Thyroid gland (tissue), 4 donors: ENCODE measurements around the gene PAQR3. TPM values are rescaled to one million over a fixed set of nuclear protein-coding genes. Genes with fewer than 3 reads are reported as not detected.
"Not testable (repeated sequence)": the region's sequence is repeated elsewhere in the genome, so short reads cannot be mapped to it uniquely, and the experiment has no call there.

Source experiments
- DNase-seq, 2 donors: peaks; one replicate each; pipeline ENCODE4 v3.0.0-alpha.2; 2019
- H3K27ac ChIP-seq, 3 donors: fragments of 200-600 bp; sonication (generic); 1 replicate in 2 of 3; 2 replicates in 1 of 3; pipeline ENCODE4 v1.5.1; 2016 to 2019; ENCODE audit warnings: mild to moderate bottlenecking in 1 of 3, moderate library complexity in 1 of 3
- H3K27me3 ChIP-seq: fragments of 200-600 bp; sonication (generic); one replicate; pipeline ENCODE4 v1.5.1; 2019
- H3K36me3 ChIP-seq, 2 donors: fragments of 200-600 bp; sonication (generic); one replicate each; pipeline ENCODE4 v1.5.1; 2016 to 2019
- H3K4me1 ChIP-seq, 2 donors: fragments of 200-600 bp; sonication (generic); one replicate each; pipeline ENCODE4 v1.5.1; 2017 to 2019
- H3K4me3 ChIP-seq, 3 donors: fragments of 200-600 bp; sonication (generic); replicated peaks in 1 of 3; 1 replicate in 2 of 3; 2 replicates in 1 of 3; pipeline ENCODE4 v1.5.1; 2016; ENCODE audit warnings: mild to moderate bottlenecking in 1 of 3
- H3K9me3 ChIP-seq: fragments of 200-600 bp; sonication (generic); one replicate; pipeline ENCODE4 v1.5.1; 2017
- POLR2A ChIP-seq, 2 donors: fragments of 450-650 bp; IDR thresholded peaks; one replicate each; pipeline ENCODE4 v1.6.1; 2017; ENCODE audit warnings: antibody characterized with exemption in 2 of 2, mild to moderate bottlenecking in 2 of 2, moderate library complexity in 1 of 2
- WGBS, 2 donors: methylation state at CpG; one replicate each; pipeline ENCODE4 v1.1.5; 2017; 5-methylcytosine and 5-hydroxymethylcytosine counted together
- intact Hi-C: fragments of 100-400 bp; cut with DNase I; formaldehyde crosslinking; loops from one replicate; pipeline ENCODE4 v1.15.1; 2023
- total RNA-seq, 4 donors: library from RNA; depleted of rRNA; stranded (reverse); fragments of >200 nt; gene quantifications; one replicate each; pipeline ENCODE4 v1.2.3, GENCODE V29; 2016
- TF ChIP-seq, protein P1 (sequence below), 6 experiments: fragments of 200-600 bp in 3 of 6; fragments of 450-650 bp in 3 of 6; sonication (generic) in 3 of 6; IDR thresholded peaks; one replicate each; pipeline ENCODE4 v1.5.1; 2016 to 2019; ENCODE audit warnings: antibody characterized with exemption in 6 of 6, mild to moderate bottlenecking in 2 of 6, inconsistent platforms in 1 of 6, moderate library complexity in 1 of 6

Gene PAQR3
- total RNA-seq, 4 donors from 2014 or later = 12.5 to 18.8 (median 15.2) TPM

DNA sequence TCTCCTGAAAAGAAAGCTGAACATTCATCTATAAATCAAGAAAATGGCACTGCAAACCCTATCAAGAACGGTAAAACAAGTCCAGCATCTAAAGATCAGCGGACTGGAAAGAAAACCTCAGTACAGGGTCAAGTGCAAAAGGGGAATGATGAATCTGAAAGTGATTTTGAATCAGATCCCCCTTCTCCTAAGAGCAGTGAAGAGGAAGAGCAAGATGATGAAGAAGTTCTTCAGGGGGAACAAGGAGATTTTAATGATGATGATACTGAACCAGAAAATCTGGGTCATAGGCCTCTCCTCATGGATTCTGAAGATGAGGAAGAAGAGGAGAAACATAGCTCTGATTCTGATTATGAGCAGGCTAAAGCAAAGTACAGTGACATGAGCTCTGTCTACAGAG lies 28.6 kb downstream of the PAQR3 start:
- no peaks in the 10 kb centered on the region for H3K27me3 ChIP-seq
- no peak for TF ChIP-seq POLR2A (IDR thresholded peaks at IDR 0.05)
- TF ChIP-seq, protein P1, sequence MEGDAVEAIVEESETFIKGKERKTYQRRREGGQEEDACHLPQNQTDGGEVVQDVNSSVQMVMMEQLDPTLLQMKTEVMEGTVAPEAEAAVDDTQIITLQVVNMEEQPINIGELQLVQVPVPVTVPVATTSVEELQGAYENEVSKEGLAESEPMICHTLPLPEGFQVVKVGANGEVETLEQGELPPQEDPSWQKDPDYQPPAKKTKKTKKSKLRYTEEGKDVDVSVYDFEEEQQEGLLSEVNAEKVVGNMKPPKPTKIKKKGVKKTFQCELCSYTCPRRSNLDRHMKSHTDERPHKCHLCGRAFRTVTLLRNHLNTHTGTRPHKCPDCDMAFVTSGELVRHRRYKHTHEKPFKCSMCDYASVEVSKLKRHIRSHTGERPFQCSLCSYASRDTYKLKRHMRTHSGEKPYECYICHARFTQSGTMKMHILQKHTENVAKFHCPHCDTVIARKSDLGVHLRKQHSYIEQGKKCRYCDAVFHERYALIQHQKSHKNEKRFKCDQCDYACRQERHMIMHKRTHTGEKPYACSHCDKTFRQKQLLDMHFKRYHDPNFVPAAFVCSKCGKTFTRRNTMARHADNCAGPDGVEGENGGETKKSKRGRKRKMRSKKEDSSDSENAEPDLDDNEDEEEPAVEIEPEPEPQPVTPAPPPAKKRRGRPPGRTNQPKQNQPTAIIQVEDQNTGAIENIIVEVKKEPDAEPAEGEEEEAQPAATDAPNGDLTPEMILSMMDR (IDR thresholded peaks at IDR 0.05) = no peak
- no peaks in the 10 kb centered on the region for H3K4me1 ChIP-seq
- H3K27ac ChIP-seq = no peak overlapping the region
- 84 to 89% methylated on average over 2 of the region's 2 CpGs for WGBS, 2 donors
- intact Hi-C loops = no loop called here
- no peak for DNase-seq
- H3K4me3 ChIP-seq = no peak overlapping the region
- no peaks in the 10 kb centered on the region for H3K9me3 ChIP-seq
- peaks cover 4 to 6% of the 10 kb centered on the region in 2 donors for H3K36me3 ChIP-seq

DNA sequence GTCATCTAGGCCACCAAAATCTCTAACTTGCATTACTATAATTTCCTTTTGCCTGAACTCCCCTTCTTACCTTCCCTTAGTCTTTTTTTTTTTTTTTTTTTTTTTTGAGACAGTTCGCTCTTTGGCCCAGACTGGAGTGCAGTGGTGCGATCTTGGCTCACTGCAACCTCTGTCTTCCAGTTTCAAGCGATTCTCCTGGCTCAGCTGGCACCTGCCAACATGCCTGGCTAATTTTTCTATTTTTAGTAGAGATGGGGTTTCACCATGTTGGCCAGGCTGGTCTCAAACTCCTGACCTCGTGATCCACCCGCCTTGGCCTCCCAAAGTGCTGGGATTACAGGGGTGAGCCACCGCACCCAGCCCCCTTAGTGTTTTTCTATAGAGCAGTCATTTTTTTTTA lies 30.3 kb downstream of the PAQR3 start:
- H3K9me3 ChIP-seq, intact Hi-C loops: not testable (repeated sequence)
- 95 to 98% methylated on average over 6 of the region's 6 CpGs for WGBS, 2 donors

GRCh38 chr4:78907638-78908037 lies 31.6 kb downstream of the PAQR3 start:
- 95 to 96% methylated on average over 6 of the region's 6 CpGs for WGBS, 2 donors

More for the DNA sequence above, 30.3 kb downstream of the PAQR3 start:
- H3K27me3 ChIP-seq, H3K4me3 ChIP-seq, H3K27ac ChIP-seq, H3K4me1 ChIP-seq, DNase-seq, H3K36me3 ChIP-seq: not testable (repeated sequence)

GRCh38 chr4:78904143-78904542 lies 35.1 kb downstream of the PAQR3 start:
- Histone ChIP-seq H3K27me3 (no peaks in the 10 kb centered on the region), H3K36me3 (no peaks in the 10 kb centered on the region), H3K27ac (no peak overlapping the region), H3K4me3 (no peak overlapping the region), H3K9me3 (no peaks in the 10 kb centered on the region), H3K4me1 (no peaks in the 10 kb centered on the region)
- DNase-seq = no peak
- intact Hi-C loops = no loop called here
- WGBS, 2 donors = 86 to 91% methylated on average over 1 of the region's 1 CpG
- no peak for TF ChIP-seq POLR2A (IDR thresholded peaks at IDR 0.05)
- TF ChIP-seq, protein P1 (IDR thresholded peaks at IDR 0.05) = no peak

More at GRCh38 chr4:78907638-78908037, 31.6 kb downstream of the PAQR3 start:
- TF ChIP-seq, protein P1 (IDR thresholded peaks at IDR 0.05) = no peak
- no peak for TF ChIP-seq POLR2A (IDR thresholded peaks at IDR 0.05)
- no peak for DNase-seq
- H3K36me3 ChIP-seq = peaks cover 4 to 6% of the 10 kb centered on the region in 2 donors
- no peaks in the 10 kb centered on the region for H3K9me3 ChIP-seq
- intact Hi-C loops = no loop called here
- no peaks in the 10 kb centered on the region for H3K4me1 ChIP-seq
- no peaks in the 10 kb centered on the region for H3K27me3 ChIP-seq
- H3K27ac ChIP-seq = no peak overlapping the region
- H3K4me3 ChIP-seq = no peak overlapping the region

DNA sequence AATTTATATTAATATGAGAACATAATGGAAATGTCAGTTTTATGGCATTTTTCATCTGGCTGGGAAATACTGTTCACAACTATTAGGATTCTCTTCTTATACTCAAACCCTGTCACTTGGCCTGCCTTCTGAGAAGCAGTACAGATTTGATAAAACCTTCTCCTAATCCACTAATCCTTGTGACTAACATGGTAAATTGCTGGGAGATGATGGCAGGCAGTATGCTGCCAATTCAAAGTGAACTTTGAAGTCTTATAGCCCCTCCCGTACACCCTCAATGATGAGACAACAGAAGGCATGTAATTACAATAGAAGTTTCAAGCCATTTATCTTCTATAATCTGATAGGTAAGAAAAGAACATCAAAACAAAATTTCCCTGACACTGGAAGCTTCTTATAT lies 36.9 kb downstream of the PAQR3 start:
- 100% methylated on average over 1 of the region's 1 CpG for WGBS, 2 donors
- H3K36me3 ChIP-seq = no peaks in the 10 kb centered on the region
- intact Hi-C loops = no loop called here
- H3K9me3 ChIP-seq = no peaks in the 10 kb centered on the region
- H3K4me1 ChIP-seq = no peaks in the 10 kb centered on the region
- no peak overlapping the region for H3K27ac ChIP-seq
- DNase-seq = no peak
- no peaks in the 10 kb centered on the region for H3K27me3 ChIP-seq
- TF ChIP-seq, protein P1 (IDR thresholded peaks at IDR 0.05) = no peak
- no peak for TF ChIP-seq POLR2A (IDR thresholded peaks at IDR 0.05)
- no peak overlapping the region for H3K4me3 ChIP-seq

DNA sequence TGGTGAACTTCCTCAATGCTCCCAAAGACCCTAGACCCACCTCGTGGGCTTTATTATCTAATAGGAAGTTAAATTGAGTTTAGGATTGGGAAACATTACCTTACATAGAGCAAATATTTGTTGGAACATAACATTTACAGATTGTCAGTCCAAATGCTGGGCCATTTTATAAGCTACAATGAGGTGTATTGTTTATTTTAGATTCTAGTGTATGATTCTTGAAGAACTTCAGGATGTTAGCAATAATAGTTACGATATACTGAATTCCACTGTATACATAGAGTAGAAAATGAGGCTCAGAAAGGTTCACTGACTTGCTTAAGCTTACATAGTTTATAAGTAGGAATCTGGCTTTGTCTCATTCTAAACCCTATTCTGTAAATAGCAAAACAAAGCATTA lies 37.4 kb downstream of the PAQR3 start:
- no peaks in the 10 kb centered on the region for H3K9me3 ChIP-seq
- no peak overlapping the region for H3K27ac ChIP-seq
- H3K36me3 ChIP-seq = no peaks in the 10 kb centered on the region
- DNase-seq = no peak
- intact Hi-C loops = no loop called here
- 87 to 92% methylated on average over 2 of the region's 2 CpGs for WGBS, 2 donors
- H3K4me1 ChIP-seq = no peaks in the 10 kb centered on the region
- no peak overlapping the region for H3K4me3 ChIP-seq
- H3K27me3 ChIP-seq = no peaks in the 10 kb centered on the region
- TF ChIP-seq POLR2A (IDR thresholded peaks at IDR 0.05) = no peak
- TF ChIP-seq, protein P1 (IDR thresholded peaks at IDR 0.05) = no peak
